Vagina (tissue), 2 donors: ENCODE data around the gene TBC1D13.

ENCODE experiments used
- CTCF ChIP-seq, 3 experiments: fragments of 450-650 bp in 2 of 3; fragments of 200-600 bp in 1 of 3; sonication (generic) in 1 of 3; IDR thresholded peaks; one replicate each; pipeline ENCODE4 v1.5.1; 2017 to 2019; ENCODE audit warnings: antibody characterized with exemption in 3 of 3, mild to moderate bottlenecking in 2 of 3, moderate library complexity in 2 of 3
- POLR2A ChIP-seq, 2 donors: fragments of 450-650 bp; IDR thresholded peaks; one replicate each; pipeline ENCODE4 v1.6.1; 2017; ENCODE audit warnings: antibody characterized with exemption in 2 of 2, mild to moderate bottlenecking in 2 of 2, moderate library complexity in 2 of 2
- POLR2AphosphoS5 ChIP-seq, 2 donors: sonication (generic); formaldehyde crosslinking; IDR thresholded peaks; one replicate each; pipeline ENCODE4 v1.9.0; 2017; ENCODE audit warnings: antibody characterized with exemption in 2 of 2, mild to moderate bottlenecking in 2 of 2, low read depth in 1 of 2; ENCODE audit not compliant: insufficient read depth in 1 of 2

DNA sequence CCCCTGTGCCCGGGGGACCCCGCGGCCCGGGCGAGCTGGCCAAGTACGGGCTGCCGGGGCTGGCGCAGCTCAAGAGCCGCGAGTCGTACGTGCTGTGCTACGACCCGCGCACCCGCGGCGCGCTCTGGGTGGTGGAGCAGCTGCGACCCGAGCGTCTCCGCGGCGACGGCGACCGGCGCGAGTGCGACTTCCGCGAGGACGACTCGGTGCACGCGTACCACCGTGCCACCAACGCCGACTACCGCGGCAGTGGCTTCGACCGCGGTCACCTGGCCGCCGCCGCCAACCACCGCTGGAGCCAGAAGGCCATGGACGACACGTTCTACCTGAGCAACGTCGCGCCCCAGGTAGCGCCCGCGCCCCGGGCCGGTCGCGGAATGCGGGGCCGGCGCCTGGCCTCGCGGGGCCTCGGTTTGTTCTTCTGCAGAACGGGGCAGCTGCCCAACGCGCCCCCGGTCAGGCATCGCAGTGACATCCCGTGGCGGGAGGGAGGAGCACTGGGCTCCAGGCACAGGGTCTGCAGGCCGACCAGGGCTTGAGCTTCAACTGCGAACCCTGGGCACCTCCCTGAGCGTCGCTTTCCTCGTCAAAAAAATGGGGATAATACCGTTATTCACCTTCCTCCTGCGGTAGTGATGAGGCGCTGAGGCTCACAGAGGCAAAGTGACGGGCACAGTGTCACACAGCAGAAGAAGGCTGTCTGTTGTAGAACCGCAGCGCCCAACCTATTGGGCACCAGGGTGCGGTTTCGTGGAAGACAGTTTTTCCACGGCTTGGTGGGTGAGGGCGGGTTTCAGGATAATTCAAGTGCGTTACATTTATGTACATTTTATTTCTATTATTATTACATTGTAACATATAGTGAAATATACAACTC is 32.0 kb downstream of the TBC1D13 start:
- TF ChIP-seq CTCF (IDR thresholded peaks at IDR 0.05) (no peak), POLR2A (IDR thresholded peaks at IDR 0.05) (no peak), POLR2AphosphoS5 (IDR thresholded peaks at IDR 0.05; ENCODE audit: insufficient read depth in 1 of 2, low read depth in 1 of 2) (no peak)
